SH-SY5Y (cell line): ENCODE measurements around the gene STK36.

Source experiments
- GATA2 ChIP-seq: IDR thresholded peaks from 2 replicates; pipeline ENCODE4 v1.6.1; 2011; ENCODE audit warnings: mild to moderate bottlenecking, low read depth, low read length
- GATA3 ChIP-seq: IDR thresholded peaks from 2 replicates; pipeline ENCODE4 v1.6.1; 2011; ENCODE audit warnings: low read depth, mild to moderate bottlenecking, low read length, moderate library complexity

GRCh38 chr2:218745559-218746469 is 73.9 kb downstream of the STK36 start:
- no peak for TF ChIP-seq GATA3
- TF ChIP-seq GATA2, result no peak
